ENCODE results near the gene OR56A1.
"Not testable (repeated sequence)": the region's sequence is repeated elsewhere in the genome, so short reads cannot be mapped to it uniquely, and the experiment has no call there.

Gene OR56A1

GRCh38 chr11:6030708-6031405 is at the start of gene OR56A1:
Gene OR56A1, minus strand, starts transcription at chr11:6030758. Its CDS starts 3,066 bp downstream, at chr11:6027692.
- no peak for DNase-seq (ENCODE audit: low spot score)

GRCh38 chr11:6079463-6079862 is 48.9 kb upstream of the OR56A1 start:
- no peak for DNase-seq (ENCODE audit: low spot score)

GRCh38 chr11:6077723-6078122 is 47.2 kb upstream of the OR56A1 start:
- no peak for DNase-seq (ENCODE audit: low spot score)

DNA sequence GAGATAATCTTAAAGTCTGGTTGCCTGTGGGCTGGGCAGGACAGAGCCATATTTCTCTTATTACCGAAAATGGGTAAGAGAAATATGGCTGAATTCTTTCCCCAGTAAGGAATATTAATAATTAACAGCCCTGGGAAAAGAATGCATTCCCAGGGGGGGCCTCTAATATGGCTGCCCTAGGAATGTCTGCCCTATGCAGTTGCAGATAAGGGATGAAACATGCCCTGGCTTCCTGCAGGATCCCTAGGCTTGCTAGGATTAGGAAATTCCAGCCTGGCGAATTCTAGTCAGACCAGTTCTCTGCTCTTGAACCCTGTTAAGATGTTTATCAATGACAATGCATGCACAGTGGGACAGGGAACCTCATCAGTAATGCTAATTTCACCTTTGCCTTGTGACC is 45.9 kb upstream of the OR56A1 start:
- DNase-seq (ENCODE audit: low spot score): not testable (repeated sequence)

- DNase-seq (ENCODE audit: low spot score): no peak
Observed at GRCh38 chr11:6067502-6067901, 36.9 kb upstream of the OR56A1 start.

DNA sequence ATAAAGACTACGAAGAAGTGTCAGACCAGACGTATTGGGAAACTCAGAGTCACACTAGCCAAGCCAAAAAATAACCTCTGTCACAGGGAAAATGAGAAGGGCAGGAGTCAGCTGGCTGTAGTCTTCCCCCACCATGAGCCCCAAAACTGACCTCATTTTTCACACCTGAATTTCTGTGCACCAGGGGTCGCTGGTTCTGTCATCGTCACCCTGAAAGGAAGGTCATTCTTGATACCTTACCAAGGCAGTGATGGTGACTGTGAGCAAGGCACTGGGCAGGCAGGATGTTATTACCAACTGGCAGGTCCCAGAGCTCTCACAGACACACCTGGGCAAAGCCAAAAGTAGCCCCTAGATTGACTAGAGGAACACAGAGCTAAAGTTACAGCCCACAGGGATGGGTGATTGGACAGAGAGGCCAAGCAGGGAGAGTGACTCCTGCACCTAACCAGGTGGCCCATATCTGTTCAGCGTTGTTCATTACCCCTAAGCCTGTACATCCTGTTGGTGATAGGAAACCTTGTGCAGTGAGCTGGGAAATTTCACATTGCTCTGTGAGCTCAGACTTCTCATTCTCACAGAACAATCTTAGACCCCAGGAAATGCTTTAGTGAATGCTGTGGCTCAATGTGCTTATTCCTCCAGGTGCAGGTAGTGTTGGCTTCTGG is 32.3 kb upstream of the OR56A1 start:
- DNase-seq (ENCODE audit: low spot score): no peak

GRCh38 chr11:6061475-6061874 is 30.9 kb upstream of the OR56A1 start:
- no peak for DNase-seq (ENCODE audit: low spot score)

DNA sequence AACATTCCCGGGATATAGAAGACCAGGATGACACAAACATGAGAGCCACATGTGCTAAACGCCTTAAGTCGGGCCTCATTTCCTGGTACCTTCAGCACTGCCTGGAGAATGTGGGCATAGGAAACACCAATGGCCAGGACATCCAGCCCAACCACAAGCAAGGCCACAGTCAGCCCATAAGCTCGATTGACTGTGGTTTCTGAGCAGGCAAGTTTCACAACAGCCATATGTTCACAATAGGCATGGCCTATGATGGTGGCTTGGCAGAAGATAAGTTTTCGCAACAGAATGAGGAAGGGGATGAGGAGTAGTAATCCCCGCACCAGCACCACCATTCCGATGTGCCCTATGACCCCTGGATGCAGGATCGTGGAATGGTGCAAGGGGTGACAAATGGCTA is 26.9 kb upstream of the OR56A1 start:
- no peak for DNase-seq (ENCODE audit: low spot score)

- DNase-seq (ENCODE audit: low spot score): no peak
Observed at GRCh38 chr11:6055569-6055968, 25.0 kb upstream of the OR56A1 start.

- DNase-seq (ENCODE audit: low spot score): no peak
Observed at GRCh38 chr11:6052374-6052773, 21.8 kb upstream of the OR56A1 start.

DNA sequence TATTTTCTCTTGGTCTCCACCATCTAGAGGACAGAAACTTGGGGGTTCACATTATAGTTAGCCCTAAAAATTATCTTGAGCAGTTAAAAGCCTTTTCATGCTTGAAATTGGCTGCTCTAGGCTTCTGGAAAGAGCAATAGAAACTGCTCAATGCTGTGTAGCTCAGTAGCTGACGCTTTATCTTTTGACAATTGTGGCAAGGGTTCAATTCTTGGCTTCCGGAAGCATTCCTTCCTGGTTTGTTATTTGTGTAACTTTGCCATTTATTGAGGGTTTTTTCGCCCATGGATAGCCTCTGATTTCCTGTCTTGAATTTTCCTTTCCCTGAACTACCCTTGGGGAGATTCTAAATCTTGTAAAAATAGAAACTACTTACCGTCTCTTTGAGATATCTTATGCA is 10.3 kb upstream of the OR56A1 start:
- no peak for DNase-seq (ENCODE audit: low spot score)

DNA sequence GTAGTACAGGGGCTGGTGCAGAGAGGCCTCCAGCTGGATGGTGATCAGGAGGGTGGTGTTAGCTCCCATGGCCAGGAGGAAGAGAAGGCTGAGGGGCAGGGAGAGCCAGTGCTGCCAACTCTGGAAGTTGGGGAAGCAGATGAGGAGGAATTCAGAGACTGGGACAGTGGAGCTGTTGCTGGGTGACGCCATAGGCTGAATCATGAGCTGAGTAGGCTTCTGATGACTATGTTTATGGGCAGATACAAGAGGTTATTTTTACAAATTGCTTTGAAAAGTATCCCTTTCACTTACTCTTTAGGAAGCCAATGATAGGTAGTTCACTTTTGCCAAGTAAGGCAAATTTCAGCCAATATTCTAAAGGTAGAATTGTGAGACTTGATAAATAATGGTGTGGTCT is 3.1 kb downstream of the OR56A1 start:
- no peak for DNase-seq (ENCODE audit: low spot score)

- DNase-seq (ENCODE audit: low spot score): no peak
Observed at GRCh38 chr11:6025056-6025455, 5.5 kb downstream of the OR56A1 start.

GRCh38 chr11:6022956-6023355 is 7.6 kb downstream of the OR56A1 start:
- DNase-seq (ENCODE audit: low spot score): peak; percentile 12

DNA sequence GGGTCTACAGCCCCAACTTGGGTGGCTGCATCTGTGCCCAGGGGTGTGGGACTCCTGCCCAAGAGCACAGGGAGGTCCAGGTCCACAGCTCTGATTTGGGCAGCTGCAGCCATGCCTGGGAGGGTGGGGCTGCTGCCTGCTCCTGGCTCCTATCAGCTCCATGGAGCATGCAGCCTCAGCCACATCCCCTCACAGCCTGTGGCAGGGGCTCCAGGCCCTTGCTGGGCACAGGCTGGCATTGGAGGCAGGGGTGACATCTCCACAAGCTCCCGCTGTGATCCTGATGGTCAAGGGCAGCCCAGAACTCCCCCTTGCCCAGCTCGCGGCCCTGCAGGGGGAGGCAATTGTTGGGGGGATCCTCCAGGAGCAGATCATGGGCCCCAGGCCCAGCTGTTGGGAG is 17.5 kb downstream of the OR56A1 start:
- DNase-seq (ENCODE audit: low spot score): no peak

- no peak for DNase-seq (ENCODE audit: low spot score)
Observed at GRCh38 chr11:6012035-6012668, 18.4 kb downstream of the OR56A1 start.

GRCh38 chr11:6006846-6007245 is 23.7 kb downstream of the OR56A1 start, which contains the start of gene OR56A4:
Gene OR56A4, minus strand, starts transcription at chr11:6006946. Its CDS starts 3,954 bp downstream, at chr11:6002992.
- DNase-seq (ENCODE audit: low spot score): no peak

DNA sequence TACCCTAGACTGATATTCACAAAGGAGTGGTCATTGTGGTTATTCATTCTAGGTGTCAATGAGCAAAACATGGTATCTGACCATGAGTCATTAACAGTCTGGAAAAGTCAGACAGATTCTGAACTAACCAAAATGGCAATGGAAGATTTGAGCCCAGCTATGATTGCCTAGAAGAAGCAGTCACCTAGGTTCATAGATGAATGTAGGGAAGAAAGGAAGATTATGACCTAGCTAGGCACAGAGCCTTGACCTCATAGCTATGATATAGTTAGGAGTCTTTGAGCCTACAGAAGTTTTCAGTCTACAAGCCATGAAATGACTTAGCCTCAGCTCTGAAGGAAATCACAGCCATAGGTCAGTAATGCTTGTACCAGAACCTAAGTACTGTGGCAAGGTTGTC is 24.2 kb downstream of the OR56A1 start:
- no peak for DNase-seq (ENCODE audit: low spot score)

DNA sequence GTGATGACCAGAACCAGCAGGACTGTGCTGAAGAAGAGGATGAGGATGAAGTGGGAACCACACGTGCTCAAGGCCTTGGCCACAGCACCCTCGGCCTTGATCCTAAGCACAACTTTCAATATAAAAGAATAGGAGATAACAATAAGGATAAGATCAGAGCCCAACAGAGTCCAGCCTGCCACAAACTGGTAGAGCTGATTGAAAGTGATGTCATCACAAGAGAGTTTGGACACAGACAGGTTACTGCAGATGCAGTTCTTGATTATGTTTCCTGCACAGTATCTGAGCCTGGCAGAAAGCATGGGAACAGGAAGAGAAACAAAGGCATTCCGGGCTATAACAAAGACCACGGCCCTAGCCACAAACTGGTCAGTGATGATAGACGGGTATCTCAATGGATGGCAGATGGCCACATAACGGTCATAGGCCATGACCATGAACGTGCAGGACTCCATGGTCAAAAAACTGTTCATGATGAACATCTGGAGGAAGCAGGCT is 28.3 kb downstream of the OR56A1 start:
- no peak for DNase-seq (ENCODE audit: low spot score)

- DNase-seq (ENCODE audit: low spot score): no peak
Observed at GRCh38 chr11:5994791-5995190, 35.8 kb downstream of the OR56A1 start.

- DNase-seq (ENCODE audit: low spot score): no peak
Observed at GRCh38 chr11:5992604-5993251, 37.8 kb downstream of the OR56A1 start.

DNA sequence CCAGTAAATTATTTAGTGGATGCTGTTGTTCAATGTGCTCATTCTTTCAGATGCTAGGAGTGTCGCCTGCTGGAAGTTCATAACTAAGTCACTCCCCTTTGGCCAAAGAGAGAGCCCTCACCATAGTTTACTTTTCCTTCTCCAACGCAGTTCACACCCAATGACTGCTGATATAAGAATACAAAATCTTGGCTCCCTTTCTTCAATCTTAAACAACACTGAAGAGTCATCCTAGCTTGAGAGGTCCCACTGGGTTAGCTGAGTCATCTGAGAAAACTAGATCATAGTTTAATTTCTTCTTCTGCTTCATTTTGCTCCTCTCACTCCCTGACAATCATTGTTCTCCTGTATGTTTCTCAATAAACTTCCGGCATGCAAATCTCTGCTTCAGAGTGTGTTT is 38.4 kb downstream of the OR56A1 start:
- DNase-seq (ENCODE audit: low spot score): no peak

GRCh38 chr11:5989203-5989602 is 41.4 kb downstream of the OR56A1 start:
- DNase-seq (ENCODE audit: low spot score): no peak

Measured in activated CD4-positive, alpha-beta T cell treated with anti-CD3 and anti-CD28 coated beads, Interleukin-2, Interleukin-4, amounts not matched to agents 100 ng/mL and 50 ng/mL, durations not matched to agents 16 hours and 8 hours (primary cell).